Stimulated activated CD4-positive, alpha-beta T cell treated with anti-CD3 and anti-CD28 coated beads, Interleukin-15, amount 100 ng/mL, for 1 hour (primary cell): Measurements from ENCODE around the gene LHFPL4.
"Not testable (repeated sequence)": the region's sequence is repeated elsewhere in the genome, so short reads cannot be mapped to it uniquely, and the experiment has no call there.

Source experiments
- DNase-seq, 2 donors: peaks; one replicate each; pipeline ENCODE4 v3.0.0-alpha.2; 2020; ENCODE audit warnings: low read depth in 1 of 2, low spot score in 1 of 2

Gene LHFPL4

GRCh38 chr3:9553021-9553947, at the start of gene LHFPL4:
TSS of gene LHFPL4 (minus strand) at chr3:9553822. CDS start at chr3:9552679, 1,143 bp downstream.
- DNase-seq, result no peak

- no peak for DNase-seq
These were observed 49.0 kb upstream of the LHFPL4 start for GRCh38 chr3:9602620-9603019.

GRCh38 chr3:9601006-9601581, 47.5 kb upstream of the LHFPL4 start:
- not testable (repeated sequence) for DNase-seq

- no peak for DNase-seq
These were observed 47.0 kb upstream of the LHFPL4 start for GRCh38 chr3:9600597-9600996.

- no peak for DNase-seq
These were observed 45.3 kb upstream of the LHFPL4 start for GRCh38 chr3:9598783-9599387.

GRCh38 chr3:9595877-9596276, 42.3 kb upstream of the LHFPL4 start:
- DNase-seq, result no peak

GRCh38 chr3:9591781-9592180, 38.2 kb upstream of the LHFPL4 start:
- DNase-seq, result not testable (repeated sequence)

GRCh38 chr3:9590282-9590791, 36.7 kb upstream of the LHFPL4 start:
- no peak for DNase-seq

- no peak for DNase-seq
These were observed 30.2 kb upstream of the LHFPL4 start for GRCh38 chr3:9583792-9584191.

- DNase-seq, result no peak
These were observed 29.7 kb upstream of the LHFPL4 start for GRCh38 chr3:9583371-9583770.

- no peak for DNase-seq
These were observed 28.7 kb upstream of the LHFPL4 start for GRCh38 chr3:9582332-9582731.

- no peak for DNase-seq
These were observed 28.1 kb upstream of the LHFPL4 start for GRCh38 chr3:9581742-9582141.

- no peak for DNase-seq
These were observed 15.4 kb upstream of the LHFPL4 start for GRCh38 chr3:9569054-9569453.

- DNase-seq, result no peak
These were observed 11.7 kb upstream of the LHFPL4 start for GRCh38 chr3:9565316-9565715.

GRCh38 chr3:9563851-9564250, 10.2 kb upstream of the LHFPL4 start:
- DNase-seq, result no peak

GRCh38 chr3:9560056-9560455, 6.4 kb upstream of the LHFPL4 start:
- not testable (repeated sequence) for DNase-seq

GRCh38 chr3:9553948-9554513, 409 bp upstream of the LHFPL4 start:
- DNase-seq, result no peak

- DNase-seq, result peak in 1 of 2 donors; percentile 8
These were observed 1.2 kb downstream of the LHFPL4 start for GRCh38 chr3:9552252-9552999.

- no peak for DNase-seq
These were observed 2.6 kb downstream of the LHFPL4 start for GRCh38 chr3:9550999-9551398.

- no peak for DNase-seq
These were observed 4.0 kb downstream of the LHFPL4 start for GRCh38 chr3:9549600-9549999.

- DNase-seq, result no peak
These were observed 4.6 kb downstream of the LHFPL4 start for GRCh38 chr3:9548991-9549390.
